GM12891 (cell line): ENCODE measurements around the gene S100PBP.
"Not testable (repeated sequence)": the region's sequence is repeated elsewhere in the genome, so short reads cannot be mapped to it uniquely, and the experiment has no call there.

Experiments used
- PAX5 ChIP-seq: IDR thresholded peaks from 2 replicates; pipeline ENCODE4 v1.6.1; 2011; ENCODE audit warnings: low read length, moderate library complexity, mild to moderate bottlenecking; ENCODE audit not compliant: insufficient read depth, severe bottlenecking
- POLR2A ChIP-seq: IDR thresholded peaks from 2 replicates; pipeline ENCODE4 v1.6.1; 2011; ENCODE audit warnings: low read depth, low read length, control low read depth
- POLR2AphosphoS5 ChIP-seq: IDR thresholded peaks from 2 replicates; pipeline ENCODE4 v1.6.1; 2011; ENCODE audit warnings: low read depth, low read length, control low read depth
- POU2F2 ChIP-seq: IDR thresholded peaks from 2 replicates; pipeline ENCODE4 v1.6.1; 2011; ENCODE audit warnings: low read depth, mild to moderate bottlenecking, control low read depth, low read length, moderate library complexity
- SPI1 ChIP-seq: IDR thresholded peaks from 2 replicates; pipeline ENCODE4 v1.6.1; 2011; ENCODE audit warnings: low read depth, low read length, control low read depth
- TAF1 ChIP-seq: IDR thresholded peaks from 2 replicates; pipeline ENCODE4 v1.6.1; 2011; ENCODE audit warnings: low read depth, low read length, control low read depth

DNA sequence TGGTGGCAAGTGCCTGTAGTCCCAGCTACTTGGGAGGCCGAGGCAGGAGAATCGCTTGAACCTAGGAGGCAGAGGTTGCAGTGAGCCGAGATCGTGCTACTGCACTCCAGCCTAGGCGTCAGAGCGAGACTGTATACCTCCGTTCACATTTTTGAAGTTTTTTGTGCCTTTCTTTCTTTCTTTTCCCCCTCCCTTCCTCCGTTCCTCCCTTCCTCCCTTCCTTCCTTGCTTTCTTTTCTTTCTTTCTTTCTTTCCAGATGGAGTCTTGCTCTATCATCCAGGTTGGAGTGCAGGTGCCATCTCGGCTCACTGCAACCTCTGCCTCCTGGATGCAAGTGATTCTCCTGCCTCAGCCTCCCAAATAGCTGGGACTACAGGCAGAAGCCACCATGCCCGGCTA is 88.1 kb downstream of the S100PBP start:
- not testable (repeated sequence) for TF ChIP-seq POLR2A, POLR2AphosphoS5, SPI1, TAF1, POU2F2, PAX5
